IPS-15b (cell line): ENCODE results near the gene NCS1.
"Not testable (repeated sequence)": the region's sequence is repeated elsewhere in the genome, so short reads cannot be mapped to it uniquely, and the experiment has no call there.

ENCODE experiments used
- H3K27me3 ChIP-seq: one replicate; pipeline ENCODE4 v1.6.1; 2013; ENCODE audit warnings: low read length; ENCODE audit not compliant: control insufficient read depth, insufficient read depth
- H3K36me3 ChIP-seq: one replicate; pipeline ENCODE4 v1.6.1; 2013; ENCODE audit warnings: low read length; ENCODE audit not compliant: control insufficient read depth, insufficient read depth
- H3K4me1 ChIP-seq: one replicate; pipeline ENCODE4 v1.6.1; 2013; ENCODE audit warnings: mild to moderate bottlenecking, low read length; ENCODE audit not compliant: control insufficient read depth, insufficient read depth
- H3K4me3 ChIP-seq: one replicate; pipeline ENCODE4 v1.5.1; 2013; ENCODE audit warnings: low read depth, low read length
- H3K9ac ChIP-seq: one replicate; pipeline ENCODE4 v1.6.1; 2013; ENCODE audit warnings: low read depth, mild to moderate bottlenecking, low read length
- H3K9me3 ChIP-seq: one replicate; pipeline ENCODE4 v1.6.1; 2013; ENCODE audit warnings: mild to moderate bottlenecking, low read length; ENCODE audit not compliant: control insufficient read depth, insufficient read depth

The NCS1 gene

GRCh38 chr9:130266236-130267098 is 94.3 kb downstream of the NCS1 start:
- H3K9ac ChIP-seq: peak overlapping the region; percentile 24
- no peaks in the 10 kb centered on the region for H3K36me3 ChIP-seq
- H3K27me3 ChIP-seq: peaks cover 26% of the 10 kb centered on the region
- peaks cover 3% of the 10 kb centered on the region for H3K4me1 ChIP-seq
- H3K4me3 ChIP-seq: peak overlapping the region; percentile 60
- H3K9me3 ChIP-seq: no peaks in the 10 kb centered on the region

GRCh38 chr9:130267930-130268329 is 95.7 kb downstream of the NCS1 start:
- no peaks in the 10 kb centered on the region for H3K9me3 ChIP-seq
- H3K36me3 ChIP-seq: no peaks in the 10 kb centered on the region
- H3K9ac ChIP-seq: no peak overlapping the region
- peaks cover 26% of the 10 kb centered on the region for H3K27me3 ChIP-seq
- peaks cover 3% of the 10 kb centered on the region for H3K4me1 ChIP-seq
- H3K4me3 ChIP-seq: no peak overlapping the region

GRCh38 chr9:130268521-130269211 is 96.5 kb downstream of the NCS1 start:
- Histone ChIP-seq H3K36me3 (no peaks in the 10 kb centered on the region), H3K4me1 (peaks cover 3% of the 10 kb centered on the region), H3K4me3 (no peak overlapping the region), H3K9ac (peak overlapping the region; percentile 19), H3K9me3 (no peaks in the 10 kb centered on the region), H3K27me3 (peaks cover 26% of the 10 kb centered on the region)

- peaks cover under 1% of the 10 kb centered on the region for H3K4me1 ChIP-seq
- H3K27me3 ChIP-seq: peaks cover 12% of the 10 kb centered on the region
- no peak overlapping the region for H3K4me3 ChIP-seq
- no peaks in the 10 kb centered on the region for H3K9me3 ChIP-seq
- H3K9ac ChIP-seq: no peak overlapping the region
- no peaks in the 10 kb centered on the region for H3K36me3 ChIP-seq
Observed at GRCh38 chr9:130271473-130271872, 99.3 kb downstream of the NCS1 start.

- Histone ChIP-seq H3K36me3 (peaks cover 2% of the 10 kb centered on the region), H3K4me3 (no peak overlapping the region), H3K9ac (no peak overlapping the region), H3K9me3 (no peaks in the 10 kb centered on the region), H3K4me1 (no peaks in the 10 kb centered on the region), H3K27me3 (no peaks in the 10 kb centered on the region)
Observed at GRCh38 chr9:130275156-130275555, 103.0 kb downstream of the NCS1 start.

GRCh38 chr9:130276121-130276520 is 103.9 kb downstream of the NCS1 start:
- no peaks in the 10 kb centered on the region for H3K4me1 ChIP-seq
- H3K36me3 ChIP-seq: peaks cover 2% of the 10 kb centered on the region
- no peaks in the 10 kb centered on the region for H3K9me3 ChIP-seq
- no peak overlapping the region for H3K4me3 ChIP-seq
- no peak overlapping the region for H3K9ac ChIP-seq
- no peaks in the 10 kb centered on the region for H3K27me3 ChIP-seq

- Histone ChIP-seq H3K36me3 (peaks cover 2% of the 10 kb centered on the region), H3K4me1 (no peaks in the 10 kb centered on the region), H3K9me3 (no peaks in the 10 kb centered on the region), H3K4me3 (no peak overlapping the region), H3K27me3 (no peaks in the 10 kb centered on the region), H3K9ac (no peak overlapping the region)
Observed at GRCh38 chr9:130276955-130277354, 104.8 kb downstream of the NCS1 start.

GRCh38 chr9:130277525-130277924 is 105.3 kb downstream of the NCS1 start:
- H3K4me1 ChIP-seq, H3K36me3 ChIP-seq, H3K9ac ChIP-seq, H3K27me3 ChIP-seq, H3K4me3 ChIP-seq, H3K9me3 ChIP-seq: not testable (repeated sequence)

GRCh38 chr9:130283539-130284248 is 111.5 kb downstream of the NCS1 start:
- peaks cover 3% of the 10 kb centered on the region for H3K36me3 ChIP-seq
- H3K27me3 ChIP-seq: no peaks in the 10 kb centered on the region
- no peaks in the 10 kb centered on the region for H3K9me3 ChIP-seq
- H3K9ac ChIP-seq: no peak overlapping the region
- H3K4me1 ChIP-seq: peaks cover 4% of the 10 kb centered on the region
- H3K4me3 ChIP-seq: no peak overlapping the region

GRCh38 chr9:130284249-130284625 is 112.0 kb downstream of the NCS1 start:
- H3K4me3 ChIP-seq: no peak overlapping the region
- no peaks in the 10 kb centered on the region for H3K9me3 ChIP-seq
- H3K4me1 ChIP-seq: peaks cover 4% of the 10 kb centered on the region
- H3K36me3 ChIP-seq: peaks cover 3% of the 10 kb centered on the region
- H3K27me3 ChIP-seq: no peaks in the 10 kb centered on the region
- no peak overlapping the region for H3K9ac ChIP-seq

- Histone ChIP-seq H3K27me3 (no peaks in the 10 kb centered on the region), H3K9ac (no peak overlapping the region), H3K4me1 (peaks cover 4% of the 10 kb centered on the region), H3K36me3 (peaks cover 3% of the 10 kb centered on the region), H3K4me3 (no peak overlapping the region), H3K9me3 (no peaks in the 10 kb centered on the region)
Observed at GRCh38 chr9:130284690-130285089, 112.5 kb downstream of the NCS1 start.
